ENCODE results near the gene TEKT4. TPM values are rescaled to one million over a fixed set of nuclear protein-coding genes. Genes with fewer than 3 reads are reported as not detected.

TEKT4 gene
- total and polyA plus RNA-seq, 2 of the 13 experiments (the other 11 are each of a cell fraction or from before 2014, with no cell fraction given) = not detected

DNA sequence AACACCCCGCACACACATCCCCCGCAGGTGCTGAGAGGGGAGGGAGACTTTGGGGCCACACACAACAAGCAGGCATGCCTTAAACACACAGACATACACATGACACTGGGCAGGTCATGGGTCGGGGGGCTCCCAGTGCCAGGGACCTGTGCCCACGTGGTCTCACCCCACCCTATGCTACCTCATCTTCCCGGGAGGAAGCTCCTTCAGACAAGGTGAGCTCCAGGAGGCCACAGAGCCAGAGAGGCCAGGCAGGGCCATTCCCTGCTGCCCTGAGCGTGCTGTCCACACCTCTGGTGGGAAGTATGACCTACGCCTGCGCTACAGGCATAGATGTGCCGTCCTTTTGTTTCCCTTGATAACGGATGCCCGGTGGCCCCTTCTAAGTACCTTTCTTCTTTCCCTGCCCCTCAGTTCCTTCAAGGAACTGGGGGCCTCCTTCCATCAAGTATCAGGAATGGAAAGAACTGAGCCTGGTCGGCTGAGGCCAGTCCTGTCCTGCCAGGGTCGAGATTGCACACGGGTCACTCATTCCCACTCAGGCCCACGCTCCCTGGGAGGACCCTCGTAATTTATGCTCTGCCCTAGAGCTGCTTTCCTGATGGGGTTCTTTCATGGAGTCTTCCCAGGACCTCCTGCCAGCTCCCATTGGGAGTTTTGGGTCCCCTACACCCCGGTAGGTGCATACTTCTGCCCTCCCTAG, 4.7 kb downstream of the TEKT4 start:
- Histone ChIP-seq H3K9me3 (ENCODE audit: low read length) (no peaks in the 10 kb centered on the region), H2AFZ (ENCODE audit: low read length) (no peak overlapping the region), H3K27me3 (ENCODE audit: control insufficient read depth in 1 of 2, insufficient read depth in 2 of 2, low read length in 2 of 2) (peaks cover 6 to 33% of the 10 kb centered on the region in 2 experiments; a peak in 4 of 5 replicates), H3K36me3 (replicated peaks in 1 of 2; ENCODE audit: control insufficient read depth in 1 of 2, insufficient read depth in 2 of 2, low read length in 2 of 2) (no peaks in the 10 kb centered on the region), H3K9ac (ENCODE audit: insufficient read depth, low read depth, low read length) (no peak overlapping the region), H3K27ac (ENCODE audit: extremely low read length, insufficient read depth, low read length) (no peak overlapping the region), H3K4me2 (ENCODE audit: low read depth, low read length) (no peak overlapping the region), H3K4me3 (replicated peaks in 1 of 3; ENCODE audit: insufficient read depth in 1 of 3, low read depth in 2 of 3, low read length in 3 of 3) (no peak overlapping the region), H4K20me1 (ENCODE audit: insufficient read depth, low read length) (peaks cover 10% of the 10 kb centered on the region; the same call in 1 of the 2 replicates), H3K4me1 (ENCODE audit: insufficient read depth, low read length) (no peaks in the 10 kb centered on the region), H3K79me2 (ENCODE audit: insufficient read depth, low read length) (no peaks in the 10 kb centered on the region)
- BruUV-seq (replicated peaks) = no TSS peak
- DNase-seq (ENCODE audit: low spot score) = no peak
- WGBS (ENCODE audit: low lambda C conversion rate) = 7% methylated on average over 16 of the region's 17 CpGs
- TF ChIP-seq POLR2A (IDR thresholded peaks at IDR 0.05; ENCODE audit: insufficient read depth in 1 of 2, low read depth in 2 of 2, low read length in 2 of 2) = no peak
- TF ChIP-seq, protein P1, sequence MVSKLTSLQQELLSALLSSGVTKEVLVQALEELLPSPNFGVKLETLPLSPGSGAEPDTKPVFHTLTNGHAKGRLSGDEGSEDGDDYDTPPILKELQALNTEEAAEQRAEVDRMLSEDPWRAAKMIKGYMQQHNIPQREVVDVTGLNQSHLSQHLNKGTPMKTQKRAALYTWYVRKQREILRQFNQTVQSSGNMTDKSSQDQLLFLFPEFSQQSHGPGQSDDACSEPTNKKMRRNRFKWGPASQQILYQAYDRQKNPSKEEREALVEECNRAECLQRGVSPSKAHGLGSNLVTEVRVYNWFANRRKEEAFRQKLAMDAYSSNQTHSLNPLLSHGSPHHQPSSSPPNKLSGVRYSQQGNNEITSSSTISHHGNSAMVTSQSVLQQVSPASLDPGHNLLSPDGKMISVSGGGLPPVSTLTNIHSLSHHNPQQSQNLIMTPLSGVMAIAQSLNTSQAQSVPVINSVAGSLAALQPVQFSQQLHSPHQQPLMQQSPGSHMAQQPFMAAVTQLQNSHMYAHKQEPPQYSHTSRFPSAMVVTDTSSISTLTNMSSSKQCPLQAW (CRISPR knock-in tag; IDR thresholded peaks at IDR 0.05) = no peak
- TF ChIP-seq ZBTB7A (CRISPR knock-in tag; IDR thresholded peaks at IDR 0.05) = no peak
- TF ChIP-seq, protein P2, sequence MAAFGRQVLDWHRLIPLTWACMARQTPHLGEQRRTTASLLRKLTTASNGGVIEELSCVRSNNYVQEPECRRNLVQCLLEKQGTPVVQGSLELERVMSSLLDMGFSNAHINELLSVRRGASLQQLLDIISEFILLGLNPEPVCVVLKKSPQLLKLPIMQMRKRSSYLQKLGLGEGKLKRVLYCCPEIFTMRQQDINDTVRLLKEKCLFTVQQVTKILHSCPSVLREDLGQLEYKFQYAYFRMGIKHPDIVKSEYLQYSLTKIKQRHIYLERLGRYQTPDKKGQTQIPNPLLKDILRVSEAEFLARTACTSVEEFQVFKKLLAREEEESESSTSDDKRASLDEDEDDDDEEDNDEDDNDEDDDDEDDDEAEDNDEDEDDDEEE (CRISPR knock-in tag; IDR thresholded peaks at IDR 0.05) = no peak
- no peak for TF ChIP-seq MYNN (CRISPR knock-in tag; IDR thresholded peaks at IDR 0.05; ENCODE audit: low read depth)
- TF ChIP-seq, protein P3, sequence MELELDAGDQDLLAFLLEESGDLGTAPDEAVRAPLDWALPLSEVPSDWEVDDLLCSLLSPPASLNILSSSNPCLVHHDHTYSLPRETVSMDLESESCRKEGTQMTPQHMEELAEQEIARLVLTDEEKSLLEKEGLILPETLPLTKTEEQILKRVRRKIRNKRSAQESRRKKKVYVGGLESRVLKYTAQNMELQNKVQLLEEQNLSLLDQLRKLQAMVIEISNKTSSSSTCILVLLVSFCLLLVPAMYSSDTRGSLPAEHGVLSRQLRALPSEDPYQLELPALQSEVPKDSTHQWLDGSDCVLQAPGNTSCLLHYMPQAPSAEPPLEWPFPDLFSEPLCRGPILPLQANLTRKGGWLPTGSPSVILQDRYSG (CRISPR knock-in tag; IDR thresholded peaks at IDR 0.05) = no peak
- FAIRE-seq = no peak
- POLR2A ChIA-PET = no interaction called here
- no peak for ATAC-seq
- in situ Hi-C loops (cut with HindIII; ENCODE audit: extremely low pct_ligation_motif_present, low pct_unique_long_range_greater_than_20kb) (no loop called here), intact Hi-C loops (cut with micrococcal nuclease; ENCODE audit: unreplicated experiment) (loop anchor here (2.0 kb wide), 1 partner anchor 81 kb away; no protein-coding TSS in a partner anchor)
- CTCF ChIA-PET (ENCODE audit: low intra/inter-chr PET ratio, low total read pairs) = no interaction called here

All from HepG2 (cell line).